GM03348 (cell line): Measurements from ENCODE around the gene ALK.
"Not testable (repeated sequence)": the region's sequence is repeated elsewhere in the genome, so short reads cannot be mapped to it uniquely, and the experiment has no call there.

Experiments used
- DNase-seq: peaks from one replicate; pipeline ENCODE4 v3.0.0; 2012; ENCODE audit warnings: low spot score

The ALK gene

GRCh38 chr2:29841386-29842004 is 79.9 kb downstream of the ALK start:
- peak; percentile 66 for DNase-seq

DNA sequence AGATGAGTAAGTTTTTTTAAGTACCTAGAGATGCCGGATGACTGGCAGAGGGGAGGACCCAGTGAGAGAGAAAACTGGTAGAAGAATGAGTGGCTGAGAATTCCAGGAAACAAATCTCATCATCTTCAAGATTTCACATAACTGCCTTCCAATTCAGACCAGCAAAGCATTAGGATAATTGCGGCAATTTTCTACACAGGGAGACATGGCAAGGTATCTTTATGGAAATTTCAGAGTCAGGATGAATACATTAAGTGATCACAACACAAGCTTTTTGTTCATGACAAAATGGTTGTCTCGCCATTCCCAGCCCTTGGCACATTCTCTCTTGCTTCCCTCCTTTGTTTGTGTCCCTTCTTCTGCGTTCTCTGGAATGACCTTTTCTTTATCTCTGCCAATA is 82.1 kb downstream of the ALK start:
- no peak for DNase-seq

DNA sequence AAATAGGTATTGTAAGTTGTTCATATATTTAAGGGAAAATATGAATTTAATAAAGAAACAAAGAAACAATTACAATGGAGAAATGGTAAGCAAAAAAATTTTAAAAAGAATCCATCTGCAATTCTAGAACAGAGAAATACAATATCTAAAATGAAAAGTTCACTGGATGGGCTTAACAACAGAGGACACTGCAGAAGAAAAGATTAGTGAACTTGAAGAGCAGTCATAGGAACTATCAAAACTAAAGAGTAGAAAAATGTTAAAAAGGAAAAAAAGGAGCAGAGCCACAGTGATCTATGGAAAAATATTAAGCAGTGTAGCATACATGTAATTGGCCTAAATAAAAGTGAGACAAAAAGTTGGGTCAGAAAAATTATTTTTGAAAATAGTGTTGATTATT is 83.5 kb downstream of the ALK start:
- no peak for DNase-seq

GRCh38 chr2:29834624-29835023 is 86.8 kb downstream of the ALK start:
- DNase-seq: no peak

GRCh38 chr2:29834036-29834540 is 87.3 kb downstream of the ALK start:
- DNase-seq: no peak

DNA sequence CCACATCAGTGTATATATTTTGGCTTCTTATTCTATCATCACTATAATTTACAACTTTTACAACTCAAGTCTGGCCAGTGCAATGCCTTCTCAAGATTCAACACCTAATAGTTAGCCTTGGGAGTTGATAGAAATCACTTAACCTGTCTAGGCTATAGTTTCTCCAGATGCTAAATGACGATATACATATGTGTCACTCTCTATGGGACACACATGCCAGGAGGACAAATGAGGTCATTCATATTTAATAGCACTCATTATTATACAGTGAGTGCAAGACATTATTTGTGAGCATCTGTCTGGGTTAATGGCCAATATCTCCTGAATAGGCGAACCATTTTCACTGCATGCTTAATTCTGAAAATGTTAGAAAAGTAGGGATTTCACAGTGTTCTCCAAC is 89.8 kb downstream of the ALK start:
- DNase-seq: no peak

DNA sequence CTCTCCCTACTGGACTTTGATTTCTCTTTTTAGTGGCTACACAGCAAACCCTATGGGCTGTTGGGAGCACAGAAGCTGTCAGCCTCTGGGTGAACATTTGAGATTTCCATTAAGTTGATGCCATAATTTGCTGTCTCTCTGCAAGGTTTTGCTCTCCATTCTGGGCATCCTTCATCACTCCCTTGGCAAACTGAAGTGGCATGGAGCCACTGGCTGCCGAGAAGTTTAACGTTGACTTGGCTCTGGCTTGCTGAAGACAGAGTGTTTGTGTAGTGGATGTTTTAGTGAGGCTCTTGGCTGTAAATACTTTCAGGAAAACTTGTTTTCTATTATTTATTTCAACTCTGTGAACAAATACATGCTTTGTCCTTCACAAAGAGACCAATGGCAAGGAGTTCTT is 91.5 kb downstream of the ALK start:
- DNase-seq: no peak

- not testable (repeated sequence) for DNase-seq
Measured at GRCh38 chr2:29824145-29824544, 97.2 kb downstream of the ALK start.

DNA sequence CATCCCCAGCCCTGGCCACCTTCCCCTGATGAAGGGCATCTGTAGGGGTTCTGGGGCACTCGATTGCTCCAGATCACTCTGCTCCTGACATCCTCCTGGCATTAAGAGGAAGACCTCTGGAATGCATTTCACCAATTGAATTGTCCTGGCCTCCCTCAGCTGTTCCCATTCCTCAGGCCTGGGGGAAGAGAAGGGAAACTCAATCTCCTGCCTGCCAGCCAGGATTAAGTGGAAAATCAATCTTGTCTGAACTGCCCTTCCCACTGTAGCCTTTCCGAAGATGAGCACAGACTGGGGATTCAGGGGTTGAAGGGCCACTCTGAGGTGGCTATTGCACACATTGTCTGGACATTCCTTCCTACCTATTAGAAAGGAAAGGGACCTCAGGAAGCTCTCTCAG is 99.8 kb downstream of the ALK start:
- no peak for DNase-seq

DNA sequence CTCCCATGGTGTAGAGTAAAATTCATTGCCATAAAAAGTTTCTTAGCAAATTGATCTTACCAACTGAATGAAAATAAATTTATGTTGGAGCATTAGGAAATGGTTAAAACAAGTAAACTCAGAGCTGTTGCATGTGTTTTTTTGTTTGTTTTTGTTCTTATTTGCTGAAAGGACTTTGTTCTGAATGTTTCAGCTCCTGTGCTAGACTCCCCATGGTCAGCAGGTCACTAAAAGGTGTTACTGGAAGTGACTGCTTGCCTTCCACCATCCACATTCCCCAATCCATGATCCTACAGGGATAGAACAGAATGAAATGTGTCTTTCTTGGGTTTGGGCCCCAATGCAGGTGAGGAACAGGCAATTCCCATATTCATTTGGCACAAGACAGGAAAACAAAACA is 101.8 kb downstream of the ALK start:
- no peak for DNase-seq

- no peak for DNase-seq
Measured at GRCh38 chr2:29817801-29818680, 103.3 kb downstream of the ALK start.

- no peak for DNase-seq
Measured at GRCh38 chr2:29817299-29817698, 104.1 kb downstream of the ALK start.

DNA sequence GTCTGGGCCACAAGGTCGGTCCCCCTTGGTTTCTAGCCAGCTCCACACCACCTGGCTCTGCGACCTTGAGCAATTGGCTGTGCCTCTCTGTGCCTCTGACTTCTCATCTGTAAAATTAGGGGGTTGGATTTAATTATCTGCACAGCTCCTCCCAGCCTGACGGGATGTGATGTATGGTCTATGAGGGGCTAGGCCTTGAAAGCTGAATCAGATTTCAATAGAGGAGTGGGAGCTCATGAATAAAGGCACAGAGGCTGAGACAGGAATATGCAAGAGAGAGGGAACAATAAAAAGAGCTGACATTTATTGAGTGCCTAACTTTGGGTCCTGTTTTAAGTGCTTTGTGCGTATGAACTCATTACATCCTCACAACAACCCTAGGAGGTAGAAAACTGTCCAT is 104.7 kb downstream of the ALK start:
- DNase-seq: no peak

- DNase-seq: no peak
Measured at GRCh38 chr2:29811378-29811777, 110.0 kb downstream of the ALK start.

- no peak for DNase-seq
Measured at GRCh38 chr2:29810956-29811355, 110.4 kb downstream of the ALK start.

DNA sequence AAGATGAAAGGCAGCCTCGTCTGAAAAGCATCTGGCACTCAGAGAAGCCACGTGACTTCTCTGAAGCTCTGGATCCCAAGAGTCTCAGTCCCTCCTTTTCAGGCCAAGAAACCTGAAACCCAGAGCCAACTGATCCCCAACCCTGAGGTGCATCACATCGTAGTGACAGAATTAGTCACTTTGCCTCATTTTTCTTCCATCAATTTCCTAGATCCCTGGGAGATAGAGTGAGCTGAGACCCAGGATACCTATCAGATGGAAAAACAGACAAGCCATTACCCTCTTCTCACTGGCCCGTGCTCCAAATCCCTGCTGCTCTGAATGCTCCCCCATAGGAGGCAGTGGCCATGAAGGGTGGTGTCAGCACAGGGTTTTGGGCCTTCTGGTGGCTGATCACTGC is 113.1 kb downstream of the ALK start:
- DNase-seq: no peak

DNA sequence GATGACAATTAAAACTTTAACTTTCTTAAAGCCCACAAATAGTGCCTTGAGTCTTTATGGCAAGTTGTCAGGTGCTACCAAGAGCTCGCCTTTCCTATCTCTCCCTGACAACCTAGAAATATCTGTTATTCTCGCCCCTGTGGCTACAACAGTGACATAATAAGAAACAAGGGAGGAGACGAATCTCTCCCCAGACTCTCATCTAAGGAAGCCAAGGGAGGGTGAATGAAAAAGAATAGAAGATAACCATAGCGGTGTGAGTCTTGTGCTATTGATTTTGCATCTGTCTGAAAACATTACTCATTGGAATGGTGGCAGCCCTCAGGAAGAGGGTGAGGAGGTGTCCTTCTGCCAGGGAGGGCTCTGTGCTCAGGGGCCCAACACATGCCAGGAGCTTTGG is 114.3 kb downstream of the ALK start:
- no peak for DNase-seq

DNA sequence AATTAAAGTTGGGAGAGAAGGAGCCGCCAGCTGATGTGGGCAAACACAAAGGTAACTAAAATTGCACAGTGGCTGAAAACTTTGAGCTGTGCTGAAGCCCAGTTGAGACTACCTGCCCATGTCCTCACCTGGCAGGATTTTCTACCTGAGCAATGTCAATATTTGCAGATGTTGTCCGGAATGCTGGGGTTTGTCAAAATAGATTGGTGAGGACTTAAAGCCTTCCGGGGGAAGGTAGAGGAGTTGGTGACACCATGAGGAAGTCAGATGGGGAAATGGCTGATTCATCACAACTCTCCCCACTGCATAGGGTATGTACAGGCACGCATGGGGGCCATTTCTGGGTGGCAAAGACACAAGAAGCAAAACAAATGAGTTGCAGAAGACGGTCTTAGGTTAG is 114.9 kb downstream of the ALK start:
- DNase-seq: no peak

- DNase-seq: no peak
Measured at GRCh38 chr2:29804671-29805070, 116.7 kb downstream of the ALK start.

DNA sequence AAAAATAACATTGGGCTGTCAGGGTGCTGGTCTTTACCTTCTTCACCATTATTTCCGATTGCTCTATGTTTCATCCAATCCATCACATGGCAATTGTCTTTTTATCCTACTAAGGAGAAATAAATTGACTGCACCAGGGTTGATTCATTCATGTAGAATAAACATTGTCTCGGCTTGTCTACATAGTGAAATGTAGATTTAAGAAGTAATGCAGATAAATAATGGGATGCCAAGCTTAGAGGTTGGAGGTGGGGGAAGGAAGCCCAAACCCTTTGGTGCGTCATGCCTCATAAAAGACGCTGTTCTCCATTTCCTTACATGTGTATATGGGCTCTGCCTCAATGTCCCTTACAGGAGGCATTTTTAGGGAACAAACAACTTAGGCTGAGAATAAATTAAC is 117.8 kb downstream of the ALK start:
- no peak for DNase-seq

DNA sequence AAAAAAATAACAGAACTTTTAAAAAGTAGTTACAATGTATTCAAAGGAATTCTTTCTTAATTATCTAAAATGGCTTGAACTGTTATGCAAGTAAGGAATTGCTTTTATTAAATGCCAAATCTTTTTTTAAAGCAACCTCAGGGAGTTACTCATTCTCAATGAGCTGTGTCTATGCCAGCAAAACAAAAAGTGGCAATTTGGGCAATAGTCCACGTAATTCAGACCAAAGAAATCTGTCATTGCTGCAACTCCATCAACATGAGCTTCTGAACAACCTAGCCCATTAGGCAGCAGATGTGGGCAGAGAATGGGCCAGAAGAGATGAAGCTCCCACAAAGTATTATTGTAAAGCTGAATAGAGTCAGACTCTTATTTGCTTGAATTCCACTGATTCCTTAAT is 118.4 kb downstream of the ALK start:
- DNase-seq: no peak

DNA sequence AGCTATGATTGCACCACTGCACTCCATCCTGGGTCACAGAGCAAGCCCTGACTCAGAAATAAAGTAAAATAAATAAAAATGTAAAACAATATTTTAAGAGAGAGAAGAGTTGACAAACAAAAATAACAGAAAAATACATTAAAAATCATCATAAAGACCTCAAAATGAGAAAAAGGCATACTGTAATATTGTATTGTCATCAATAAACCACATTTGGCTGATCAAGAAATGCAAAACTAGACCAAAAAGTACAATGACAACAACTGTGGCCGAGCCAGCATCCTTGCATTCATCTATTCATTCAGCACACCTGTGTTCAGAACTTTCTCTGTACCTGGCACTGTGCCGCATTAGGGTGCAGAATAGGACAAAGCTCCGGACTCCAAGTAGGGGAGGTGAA is 121.8 kb downstream of the ALK start:
- no peak for DNase-seq

- no peak for DNase-seq
Measured at GRCh38 chr2:29797916-29798315, 123.5 kb downstream of the ALK start.

GRCh38 chr2:29796446-29796845 is 124.9 kb downstream of the ALK start:
- DNase-seq: no peak
